GM12878 (cell line): ENCODE results near the gene PAFAH2. TPM values are rescaled to one million over a fixed set of nuclear protein-coding genes. Genes with fewer than 3 reads are reported as not detected.

Experiments used
- BCLAF1 ChIP-seq: fragments of 450-650 bp; IDR thresholded peaks from 2 replicates; pipeline ENCODE4 v1.6.1; 2017; ENCODE audit warnings: antibody characterized with exemption, mild to moderate bottlenecking, moderate library complexity
- E2F4 ChIP-seq: IDR thresholded peaks from 2 replicates; pipeline ENCODE4 v1.6.1; 2012; ENCODE audit warnings: low read depth, low read length, improper control_type of control experiment
- FOXM1 ChIP-seq: IDR thresholded peaks from 2 replicates; pipeline ENCODE4 v1.6.1; 2012; ENCODE audit warnings: low read depth, mild to moderate bottlenecking, inconsistent platforms, low read length, moderate library complexity
- JUND ChIP-seq: IDR thresholded peaks from 2 replicates; pipeline ENCODE4 v1.6.1; 2012; ENCODE audit warnings: low read depth, mild to moderate bottlenecking, low read length, improper control_type of control experiment, moderate library complexity
- LARP7 ChIP-seq: fragments of 450-650 bp; IDR thresholded peaks from 2 replicates; pipeline ENCODE4 v1.6.1; 2017; ENCODE audit warnings: mild to moderate bottlenecking
- SMAD1 ChIP-seq: fragments of 450-650 bp; IDR thresholded peaks from 2 replicates; pipeline ENCODE4 v1.6.1; 2018; ENCODE audit warnings: mild to moderate bottlenecking, low read depth; ENCODE audit not compliant: partially characterized antibody
- SPI1 ChIP-seq: IDR thresholded peaks from 2 replicates; pipeline ENCODE4 v1.6.1; 2011; ENCODE audit warnings: low read depth, mild to moderate bottlenecking, low read length, moderate library complexity, borderline replicate concordance; ENCODE audit not compliant: insufficient read depth
- USF1 ChIP-seq: IDR thresholded peaks from 2 replicates; pipeline ENCODE4 v1.6.1; 2011; ENCODE audit warnings: borderline replicate concordance, low read depth, mild to moderate bottlenecking, moderate library complexity, mixed read lengths, low read length; ENCODE audit not compliant: insufficient read depth; ENCODE audit errors: extremely low read length
- ZNF24 ChIP-seq: fragments of 450-650 bp; IDR thresholded peaks from 2 replicates; pipeline ENCODE4 v1.6.1; 2017; ENCODE audit warnings: antibody characterized with exemption, mild to moderate bottlenecking
- ZNF687 ChIP-seq: fragments of 450-650 bp; IDR thresholded peaks from 2 replicates; pipeline ENCODE4 v1.6.1; 2017; ENCODE audit warnings: mild to moderate bottlenecking, moderate library complexity
- polyA plus RNA-seq, 11 experiments: library from polyadenylated mRNA; depleted of rRNA in 4 of 11; unstranded in 6 of 11; stranded (reverse) in 5 of 11; fragments of >200 nt; fragmentation: Nextera tagmentation in 4 of 11; fragmentation: Illumina TruSeq in 1 of 11; extraction: Ambion mirVana in 4 of 11; extraction: Trizol in 1 of 11; gene quantifications; 1 replicate in 1 of 11; 2 replicates in 10 of 11; pipeline versions ENCODE4 v1.2.1 to v1.2.3, GENCODE V29; 2011 to 2016; ENCODE audit warnings: inconsistent platforms in 2 of 11, missing spikeins in 2 of 11, low read depth in 1 of 11
- total RNA-seq, 4 experiments: library from RNA; depleted of rRNA in 3 of 4; stranded (reverse); fragments of >200 nt in 3 of 4; fragmentation: Illumina TruSeq in 1 of 4; extraction: Trizol in 1 of 4; gene quantifications; 2 replicates each; pipeline versions ENCODE4 v1.2.1 to v1.2.3, GENCODE V29; 2013 to 2021
- TF ChIP-seq, protein P1 (sequence below): fragments of 450-650 bp; formaldehyde crosslinking; IDR thresholded peaks from 2 replicates; pipeline ENCODE4 v1.4.0; 2022; ENCODE audit warnings: mild to moderate bottlenecking, moderate library complexity
- TF ChIP-seq, protein P2 (sequence below): fragments of 450-650 bp; IDR thresholded peaks from 2 replicates; pipeline ENCODE4 v1.6.1; 2018; ENCODE audit warnings: borderline replicate concordance, mild to moderate bottlenecking; ENCODE audit not compliant: partially characterized antibody

PAFAH2 gene
- total and polyA plus RNA-seq, 10 of the 15 experiments (the other 5 are each of a cell fraction or from before 2014, with no cell fraction given): 3.0 to 9.5 (median 6.5) TPM

DNA sequence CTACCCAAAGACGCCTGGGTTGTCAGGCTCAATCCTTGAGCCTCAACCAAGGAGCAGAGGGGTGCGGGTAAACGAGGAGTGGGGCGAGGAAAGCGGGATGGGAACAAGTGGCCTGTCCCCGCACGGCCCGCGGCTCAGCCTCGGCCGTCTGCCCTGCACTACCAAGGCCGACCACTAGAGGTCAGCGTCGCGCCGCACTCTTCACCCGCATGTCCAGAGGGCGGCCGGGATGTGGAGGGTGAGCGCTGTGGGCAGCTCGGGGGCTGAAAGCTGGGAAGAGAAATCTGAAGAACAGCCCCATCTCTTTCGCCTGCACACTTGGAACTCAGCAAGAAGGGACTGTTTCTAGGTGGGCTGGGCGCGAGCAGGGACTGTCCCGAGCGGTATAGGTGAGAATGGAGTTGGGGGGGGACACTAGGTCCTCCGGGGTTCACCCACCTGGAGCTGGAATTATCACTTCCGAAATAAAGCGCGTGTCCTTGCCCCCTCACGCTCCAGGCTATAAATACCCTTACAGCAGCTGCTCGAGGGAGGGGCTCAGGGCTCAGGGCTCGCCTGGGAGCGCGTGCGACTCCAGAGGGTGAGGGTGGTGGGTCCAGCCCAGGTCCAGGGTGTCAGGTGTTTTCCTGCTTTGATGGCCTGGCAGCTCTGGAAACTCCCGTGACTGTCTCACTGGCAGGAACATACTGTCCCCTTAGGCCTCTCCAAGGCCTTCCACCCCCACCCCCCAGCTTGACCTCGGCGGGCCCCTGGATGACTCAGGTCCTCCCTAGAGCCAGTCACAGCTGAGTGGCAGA lies 38.3 kb upstream of the PAFAH2 start (continued):
- TF ChIP-seq, protein P1, sequence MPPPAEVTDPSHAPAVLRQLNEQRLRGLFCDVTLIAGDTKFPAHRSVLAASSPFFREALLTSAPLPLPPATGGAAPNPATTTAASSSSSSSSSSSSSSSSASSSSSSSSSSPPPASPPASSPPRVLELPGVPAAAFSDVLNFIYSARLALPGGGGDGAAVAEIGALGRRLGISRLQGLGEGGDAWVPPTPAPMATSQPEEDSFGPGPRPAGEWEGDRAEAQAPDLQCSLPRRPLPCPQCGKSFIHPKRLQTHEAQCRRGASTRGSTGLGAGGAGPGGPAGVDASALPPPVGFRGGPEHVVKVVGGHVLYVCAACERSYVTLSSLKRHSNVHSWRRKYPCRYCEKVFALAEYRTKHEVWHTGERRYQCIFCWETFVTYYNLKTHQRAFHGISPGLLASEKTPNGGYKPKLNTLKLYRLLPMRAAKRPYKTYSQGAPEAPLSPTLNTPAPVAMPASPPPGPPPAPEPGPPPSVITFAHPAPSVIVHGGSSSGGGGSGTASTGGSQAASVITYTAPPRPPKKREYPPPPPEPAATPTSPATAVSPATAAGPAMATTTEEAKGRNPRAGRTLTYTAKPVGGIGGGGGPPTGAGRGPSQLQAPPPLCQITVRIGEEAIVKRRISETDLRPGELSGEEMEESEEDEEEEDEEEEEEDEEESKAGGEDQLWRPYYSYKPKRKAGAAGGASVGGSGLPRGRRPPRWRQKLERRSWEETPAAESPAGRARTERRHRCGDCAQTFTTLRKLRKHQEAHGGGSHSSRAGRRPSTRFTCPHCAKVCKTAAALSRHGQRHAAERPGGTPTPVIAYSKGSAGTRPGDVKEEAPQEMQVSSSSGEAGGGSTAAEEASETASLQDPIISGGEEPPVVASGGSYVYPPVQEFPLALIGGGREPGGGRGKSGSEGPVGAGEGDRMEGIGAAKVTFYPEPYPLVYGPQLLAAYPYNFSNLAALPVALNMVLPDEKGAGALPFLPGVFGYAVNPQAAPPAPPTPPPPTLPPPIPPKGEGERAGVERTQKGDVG (CRISPR knock-in tag): no peak
- TF ChIP-seq, protein P2, sequence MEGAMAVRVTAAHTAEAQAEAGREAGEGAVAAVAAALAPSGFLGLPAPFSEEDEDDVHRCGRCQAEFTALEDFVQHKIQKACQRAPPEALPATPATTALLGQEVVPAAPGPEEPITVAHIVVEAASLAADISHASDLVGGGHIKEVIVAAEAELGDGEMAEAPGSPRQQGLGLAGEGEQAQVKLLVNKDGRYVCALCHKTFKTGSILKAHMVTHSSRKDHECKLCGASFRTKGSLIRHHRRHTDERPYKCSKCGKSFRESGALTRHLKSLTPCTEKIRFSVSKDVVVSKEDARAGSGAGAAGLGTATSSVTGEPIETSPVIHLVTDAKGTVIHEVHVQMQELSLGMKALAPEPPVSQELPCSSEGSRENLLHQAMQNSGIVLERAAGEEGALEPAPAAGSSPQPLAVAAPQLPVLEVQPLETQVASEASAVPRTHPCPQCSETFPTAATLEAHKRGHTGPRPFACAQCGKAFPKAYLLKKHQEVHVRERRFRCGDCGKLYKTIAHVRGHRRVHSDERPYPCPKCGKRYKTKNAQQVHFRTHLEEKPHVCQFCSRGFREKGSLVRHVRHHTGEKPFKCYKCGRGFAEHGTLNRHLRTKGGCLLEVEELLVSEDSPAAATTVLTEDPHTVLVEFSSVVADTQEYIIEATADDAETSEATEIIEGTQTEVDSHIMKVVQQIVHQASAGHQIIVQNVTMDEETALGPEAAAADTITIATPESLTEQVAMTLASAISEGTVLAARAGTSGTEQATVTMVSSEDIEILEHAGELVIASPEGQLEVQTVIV: no peak
- TF ChIP-seq SPI1: no peak
- no peak for TF ChIP-seq ZNF687
- TF ChIP-seq BCLAF1: no peak
- no peak for TF ChIP-seq E2F4
- TF ChIP-seq LARP7: 0 out of 2 replicates have a peak, but pooled peaks have one; percentile 35
- no peak for TF ChIP-seq USF1
- no peak for TF ChIP-seq FOXM1
- TF ChIP-seq JUND: no peak
- TF ChIP-seq SMAD1: no peak
- no peak for TF ChIP-seq ZNF24
